SH-SY5Y (cell line): Measurements from ENCODE around the gene PCA3.

ENCODE experiments used
- GATA2 ChIP-seq: IDR thresholded peaks from 2 replicates; pipeline ENCODE4 v1.6.1; 2011; ENCODE audit warnings: mild to moderate bottlenecking, low read depth, low read length
- GATA3 ChIP-seq: IDR thresholded peaks from 2 replicates; pipeline ENCODE4 v1.6.1; 2011; ENCODE audit warnings: low read depth, mild to moderate bottlenecking, low read length, moderate library complexity

DNA sequence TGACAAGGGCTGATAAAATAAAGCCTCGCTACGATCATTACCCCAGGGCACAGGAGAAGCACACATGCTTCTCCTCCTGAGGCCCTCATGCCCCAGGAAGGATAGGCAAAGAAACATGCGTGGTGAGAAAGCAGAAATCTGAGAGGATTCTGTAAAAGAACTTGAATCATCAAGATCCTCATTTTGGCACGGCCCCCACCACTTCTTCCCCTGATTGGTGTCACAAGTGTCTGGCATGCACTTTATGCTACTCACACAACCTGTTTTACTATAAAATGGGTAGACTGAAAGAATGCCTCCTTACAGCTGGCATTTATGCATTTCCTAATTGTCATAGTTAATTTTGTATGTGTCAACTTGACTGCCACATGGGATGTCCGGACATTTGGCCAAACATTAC, 32.1 kb downstream of the PCA3 start:
- TF ChIP-seq GATA3, result no peak
- no peak for TF ChIP-seq GATA2
